HEK293 (cell line): ENCODE measurements around the gene ZHX3.

Source experiments
- CTCF ChIA-PET: fragments of 350-600 bp; formaldehyde crosslinking; extraction: SDS; loops from one replicate; lab custom pipeline; 2021; ENCODE audit warnings: antibody characterized with exemption; lab: Yijun Ruan, JAX
- POLR2A ChIA-PET: fragments of 300-600 bp; formaldehyde crosslinking; extraction: SDS; loops from one replicate; lab custom pipeline; 2020; ENCODE audit warnings: antibody characterized with exemption, inconsistent platforms; lab: Yijun Ruan, JAX
- H3K27ac ChIP-seq: fragments of 200-500 bp; sonication (Bioruptor generic); 2 replicates; pipeline ENCODE4 v1.5.1; 2014; ENCODE audit warnings: low read depth, low read length, control low read depth, inconsistent platforms; ENCODE audit errors: extremely low read depth
- H3K36me3 ChIP-seq, 2 experiments: fragments of 200-500 bp in 1 of 2; sonication (Bioruptor generic) in 1 of 2; 1 replicate in 1 of 2; 2 replicates in 1 of 2; pipeline ENCODE4 v1.5.1; 2014 to 2017; ENCODE audit warnings: inconsistent platforms in 2 of 2, low read length in 2 of 2; ENCODE audit not compliant: control insufficient read depth in 2 of 2, insufficient read depth in 1 of 2
- H3K4me1 ChIP-seq: fragments of 200-500 bp; sonication (Bioruptor generic); 2 replicates; pipeline ENCODE4 v1.5.1; 2014; ENCODE audit warnings: mild to moderate bottlenecking, low read length, inconsistent platforms; ENCODE audit not compliant: control insufficient read depth, insufficient read depth
- H3K4me3 ChIP-seq: 2 replicates; pipeline ENCODE4 v1.5.1; 2011; ENCODE audit warnings: low read depth, mild to moderate bottlenecking, control low read depth, low read length, moderate library complexity
- H3K9me3 ChIP-seq: fragments of 200-500 bp; sonication (Bioruptor generic); 2 replicates; pipeline ENCODE4 v1.5.1; 2014; ENCODE audit warnings: low read depth, low read length, inconsistent platforms; ENCODE audit not compliant: control insufficient read depth, insufficient read depth
- ATF2 ChIP-seq: fragments of 450-650 bp; formaldehyde crosslinking; IDR thresholded peaks from 2 replicates; pipeline ENCODE4 v1.5.1; 2016; ENCODE audit warnings: missing biosample characterization, missing genetic modification characterization, low read depth
- EGR2 ChIP-seq: fragments of 450-650 bp; formaldehyde crosslinking; IDR thresholded peaks from 2 replicates; pipeline ENCODE4 v1.5.1; 2016; ENCODE audit warnings: low read depth, missing biosample characterization, missing genetic modification characterization
- GLIS1 ChIP-seq: fragments of 450-650 bp; formaldehyde crosslinking; IDR thresholded peaks from 2 replicates; pipeline ENCODE4 v1.5.1; 2016; ENCODE audit warnings: missing biosample characterization, missing genetic modification characterization
- OSR2 ChIP-seq: fragments of 450-650 bp; formaldehyde crosslinking; IDR thresholded peaks from 2 replicates; pipeline ENCODE4 v1.5.1; 2016; ENCODE audit warnings: missing biosample characterization, missing genetic modification characterization
- PRDM6 ChIP-seq: fragments of 450-650 bp; formaldehyde crosslinking; IDR thresholded peaks from 2 replicates; pipeline ENCODE4 v1.5.1; 2017; ENCODE audit warnings: missing biosample characterization, missing genetic modification characterization
- SCRT2 ChIP-seq: fragments of 450-650 bp; formaldehyde crosslinking; IDR thresholded peaks from 2 replicates; pipeline ENCODE4 v1.5.1; 2016; ENCODE audit warnings: missing biosample characterization, missing genetic modification characterization
- SP3 ChIP-seq: fragments of 450-650 bp; formaldehyde crosslinking; IDR thresholded peaks from 2 replicates; pipeline ENCODE4 v1.5.1; 2016; ENCODE audit warnings: missing biosample characterization, missing genetic modification characterization
- ZBTB44 ChIP-seq: fragments of 450-650 bp; IDR thresholded peaks from 2 replicates; pipeline ENCODE4 v1.5.1; 2018; ENCODE audit warnings: missing biosample characterization, mild to moderate bottlenecking, missing genetic modification characterization
- ZFP37 ChIP-seq: fragments of 450-650 bp; formaldehyde crosslinking; IDR thresholded peaks from 2 replicates; pipeline ENCODE4 v1.5.1; 2016; ENCODE audit warnings: missing biosample characterization, missing genetic modification characterization
- ZNF155 ChIP-seq: fragments of 450-650 bp; formaldehyde crosslinking; IDR thresholded peaks from 2 replicates; pipeline ENCODE4 v1.5.1; 2016; ENCODE audit warnings: missing biosample characterization, missing genetic modification characterization
- ZNF16 ChIP-seq: fragments of 450-650 bp; formaldehyde crosslinking; IDR thresholded peaks from 2 replicates; pipeline ENCODE4 v1.5.1; 2016; ENCODE audit warnings: low read depth, missing biosample characterization, missing genetic modification characterization
- ZNF473 ChIP-seq: fragments of 450-650 bp; formaldehyde crosslinking; IDR thresholded peaks from 2 replicates; pipeline ENCODE4 v1.5.1; 2017; ENCODE audit warnings: missing biosample characterization, missing genetic modification characterization
- ZNF488 ChIP-seq: fragments of 450-650 bp; formaldehyde crosslinking; IDR thresholded peaks from 2 replicates; pipeline ENCODE4 v1.5.1; 2016; ENCODE audit warnings: missing biosample characterization, missing genetic modification characterization
- ZNF629 ChIP-seq: fragments of 450-650 bp; formaldehyde crosslinking; IDR thresholded peaks from 2 replicates; pipeline ENCODE4 v1.5.1; 2017; ENCODE audit warnings: missing biosample characterization, missing genetic modification characterization
- ZNF654 ChIP-seq: fragments of 450-650 bp; formaldehyde crosslinking; IDR thresholded peaks from 2 replicates; pipeline ENCODE4 v1.5.1; 2016; ENCODE audit warnings: low read depth, missing biosample characterization, missing genetic modification characterization
- ZNF791 ChIP-seq: fragments of 450-650 bp; formaldehyde crosslinking; IDR thresholded peaks from 2 replicates; pipeline ENCODE4 v1.5.1; 2016; ENCODE audit warnings: missing biosample characterization, missing genetic modification characterization
- ZXDB ChIP-seq: fragments of 450-650 bp; formaldehyde crosslinking; IDR thresholded peaks from 2 replicates; pipeline ENCODE4 v1.5.1; 2016; ENCODE audit warnings: missing biosample characterization, missing genetic modification characterization

The ZHX3 gene

GRCh38 chr20:41273445-41273844, 44.1 kb downstream of the ZHX3 start:
- H3K36me3 ChIP-seq, result no peaks in the 10 kb centered on the region
- no peak overlapping the region for H3K4me3 ChIP-seq
- CTCF ChIA-PET, result interaction anchor here (0.6 to 1.0 kb wide), 2 partner anchors 9 to 66 kb away, joined by 3 read pairs; no protein-coding TSS in a partner anchor
- no peaks in the 10 kb centered on the region for H3K9me3 ChIP-seq
- POLR2A ChIA-PET, result no interaction called here
- peaks cover 7% of the 10 kb centered on the region for H3K4me1 ChIP-seq
- no peak overlapping the region for H3K27ac ChIP-seq
- TF ChIP-seq EGR2 (tag by site-specific recombination) (no peak), ZNF155 (no peak), ZNF654 (tag by site-specific recombination) (no peak)

- peaks cover 7% of the 10 kb centered on the region for H3K4me1 ChIP-seq
- ChIA-PET CTCF (no interaction called here), POLR2A (no interaction called here)
- H3K36me3 ChIP-seq, result peaks cover 0 to 2% of the 10 kb centered on the region in 2 experiments; a peak in 1 of 3 replicates
- H3K27ac ChIP-seq, result no peak overlapping the region
- TF ChIP-seq ATF2 (tag by site-specific recombination) (0 out of 2 replicates have a peak, but pooled peaks have one; percentile 12), ZNF629 (0 out of 2 replicates have a peak, but pooled peaks have one; percentile 16), ZNF16 (tag by site-specific recombination) (no peak)
- no peaks in the 10 kb centered on the region for H3K9me3 ChIP-seq
- H3K4me3 ChIP-seq, result no peak overlapping the region
Observed at GRCh38 chr20:41272339-41272738, 45.2 kb downstream of the ZHX3 start.

- Histone ChIP-seq H3K4me1 (peaks cover 3% of the 10 kb centered on the region; the same call in 1 of the 2 replicates), H3K4me3 (no peak overlapping the region)
- POLR2A ChIA-PET, result no interaction called here
- TF ChIP-seq ZFP37 (tag by site-specific recombination) (no peak), ZBTB44 (tag by site-specific recombination) (peak; percentile 82), SCRT2 (tag by site-specific recombination) (peak; percentile 72), SP3 (tag by site-specific recombination) (no peak), ZXDB (no peak), ZNF791 (no peak), ZNF488 (tag by site-specific recombination) (no peak), GLIS1 (tag by site-specific recombination) (no peak), PRDM6 (tag by site-specific recombination) (peak; percentile 70), OSR2 (tag by site-specific recombination) (peak; percentile 40), ZNF473 (tag by site-specific recombination) (no peak)
- TF ChIP-seq, all 188 proteins: peak for 4
- Histone ChIP-seq H3K27ac (no peak overlapping the region), H3K9me3 (no peaks in the 10 kb centered on the region), H3K36me3 (peaks cover 0 to 5% of the 10 kb centered on the region in 2 experiments; a peak in 1 of 3 replicates)
- CTCF ChIA-PET, result no interaction called here
Observed at GRCh38 chr20:41268917-41269652, 48.4 kb downstream of the ZHX3 start.
